ENCODE data around the gene H2AZ2.

GRCh38 chr7:44791278-44792219 lies 56.3 kb downstream of the H2AZ2 start:
- TF ChIP-seq ELF4 (IDR thresholded peaks at IDR 0.05) (no peak), CTBP1 (IDR thresholded peaks at IDR 0.05; ENCODE audit: borderline replicate concordance) (no peak), FOXA1 (IDR thresholded peaks at IDR 0.05) (no peak)

Measured in HEK293T (cell line).